Spleen (tissue), 7 donors: ENCODE measurements around the gene CEP95.

Source experiments
- POLR2A ChIP-seq, 3 donors: fragments of 450-650 bp; IDR thresholded peaks; one replicate each; pipeline ENCODE4 v1.5.1; 2017; ENCODE audit warnings: antibody characterized with exemption in 3 of 3, mild to moderate bottlenecking in 1 of 3
- POLR2AphosphoS5 ChIP-seq, 3 donors: sonication (generic); formaldehyde crosslinking; IDR thresholded peaks; one replicate each; pipeline ENCODE4 v1.5.1; 2017; ENCODE audit warnings: antibody characterized with exemption in 3 of 3
- TF ChIP-seq, protein P1 (sequence below), 11 experiments: fragments of 200-600 bp in 7 of 11; fragments of 450-650 bp in 4 of 11; sonication (generic) in 4 of 11; IDR thresholded peaks in 8 of 11; conservative IDR thresholded peaks in 3 of 11; 1 replicate in 7 of 11; 2 replicates in 4 of 11; pipeline versions ENCODE4 v1.4.0 to v1.8.0; 2016 to 2021; ENCODE audit warnings: antibody characterized with exemption in 11 of 11, inconsistent platforms in 4 of 11, mild to moderate bottlenecking in 1 of 11
- donor health status: DM: no; HTN: no; CAD: no; lungs with moderate emphysema.
- donor health status: DM: no; HTN: no; CAD: no.
- donor health status: DM: no; HTN: no; CAD: no.

- TF ChIP-seq, protein P1, sequence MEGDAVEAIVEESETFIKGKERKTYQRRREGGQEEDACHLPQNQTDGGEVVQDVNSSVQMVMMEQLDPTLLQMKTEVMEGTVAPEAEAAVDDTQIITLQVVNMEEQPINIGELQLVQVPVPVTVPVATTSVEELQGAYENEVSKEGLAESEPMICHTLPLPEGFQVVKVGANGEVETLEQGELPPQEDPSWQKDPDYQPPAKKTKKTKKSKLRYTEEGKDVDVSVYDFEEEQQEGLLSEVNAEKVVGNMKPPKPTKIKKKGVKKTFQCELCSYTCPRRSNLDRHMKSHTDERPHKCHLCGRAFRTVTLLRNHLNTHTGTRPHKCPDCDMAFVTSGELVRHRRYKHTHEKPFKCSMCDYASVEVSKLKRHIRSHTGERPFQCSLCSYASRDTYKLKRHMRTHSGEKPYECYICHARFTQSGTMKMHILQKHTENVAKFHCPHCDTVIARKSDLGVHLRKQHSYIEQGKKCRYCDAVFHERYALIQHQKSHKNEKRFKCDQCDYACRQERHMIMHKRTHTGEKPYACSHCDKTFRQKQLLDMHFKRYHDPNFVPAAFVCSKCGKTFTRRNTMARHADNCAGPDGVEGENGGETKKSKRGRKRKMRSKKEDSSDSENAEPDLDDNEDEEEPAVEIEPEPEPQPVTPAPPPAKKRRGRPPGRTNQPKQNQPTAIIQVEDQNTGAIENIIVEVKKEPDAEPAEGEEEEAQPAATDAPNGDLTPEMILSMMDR (IDR thresholded peaks at IDR 0.05 in 8 of 11, conservative IDR thresholded peaks at IDR 0.05 in 3 of 11): no peak
- TF ChIP-seq POLR2A (IDR thresholded peaks at IDR 0.05) (no peak), POLR2AphosphoS5 (IDR thresholded peaks at IDR 0.05) (no peak)
These were observed 18.5 kb upstream of the CEP95 start for GRCh38 chr17:64488301-64488700.
